GM12878 (cell line): ENCODE measurements around the gene FXN. TPM values are rescaled to one million over a fixed set of nuclear protein-coding genes. Genes with fewer than 3 reads are reported as not detected.
A peak's percentile ranks its signal among the peaks of the same experiment; 100 is the strongest.

Experiments
- ATAC-seq: fragments of 200-7000 bp; cut with Tn5 transposase; 3 replicates; pipeline ENCODE4 v1.9.1; 2020; ENCODE audit warnings: mild to moderate bottlenecking, moderate library complexity
- BruUV-seq: library from RNA; stranded (reverse); fragments of 400-500 nt; replicated peaks from 2 replicates; lab custom pipeline; 2021; lab: Mats Ljungman, UMichigan
- CTCF ChIA-PET: fragments of 300-600 bp; sonication (Branson Sonifier 250); formaldehyde crosslinking; extraction: SDS; loops from one replicate; lab custom pipeline; 2021; ENCODE audit warnings: inconsistent platforms; lab: Yijun Ruan, JAX
- POLR2A ChIA-PET: fragments of 350-600 bp; formaldehyde crosslinking; extraction: SDS; loops from one replicate; lab custom pipeline; 2021; ENCODE audit warnings: inconsistent platforms; lab: Charles Lee
- RAD21 ChIA-PET: fragments of 300-600 bp; sonication (Branson Sonifier 250); formaldehyde crosslinking; loops from one replicate; lab custom pipeline; 2023; ENCODE audit warnings: antibody characterized with exemption; ENCODE audit not compliant: unreplicated experiment; lab: Charles Lee
- SMC1A ChIA-PET: fragments of 300-600 bp; sonication (Branson Sonifier 250); formaldehyde crosslinking; loops from one replicate; lab custom pipeline; 2023; ENCODE audit not compliant: unreplicated experiment, uncharacterized antibody; lab: Charles Lee
- DNase-seq: peaks from one replicate; pipeline ENCODE4 v3.0.0-alpha.2; 2011; ENCODE audit warnings: low read depth, low spot score
- FAIRE-seq: peaks from 3 replicates; lab custom pipeline; 2011; peaks lifted over from hg19 to GRCh38; lab: Jason Lieb, UNC
- H2AFZ ChIP-seq: 2 replicates; pipeline ENCODE4 v1.6.0; 2011; ENCODE audit warnings: low read depth, low read length, control low read depth; ENCODE audit not compliant: control insufficient read depth
- H3K27ac ChIP-seq: 2 replicates; pipeline ENCODE4 v1.5.1; 2011; ENCODE audit warnings: control low read depth; ENCODE audit not compliant: control insufficient read depth, insufficient read depth
- H3K27me3 ChIP-seq, 2 experiments: replicated peaks in 1 of 2; 2 replicates each; pipeline versions ENCODE4 v1.6.0 to v1.6.1; 2011; ENCODE audit warnings: low read length in 1 of 2; ENCODE audit not compliant: control insufficient read depth in 2 of 2, insufficient read depth in 2 of 2
- H3K36me3 ChIP-seq, 2 experiments: 2 replicates each; pipeline ENCODE4 v1.5.1; 2011; ENCODE audit warnings: low read length in 1 of 2; ENCODE audit not compliant: control insufficient read depth in 2 of 2, insufficient read depth in 2 of 2
- H3K4me1 ChIP-seq: 2 replicates; pipeline ENCODE4 v1.6.1; 2011; ENCODE audit warnings: mild to moderate bottlenecking, low read length, moderate library complexity, mixed read lengths; ENCODE audit not compliant: control insufficient read depth, insufficient read depth
- H3K4me2 ChIP-seq: 2 replicates; pipeline ENCODE4 v1.6.0; 2011; ENCODE audit warnings: control low read depth; ENCODE audit not compliant: control insufficient read depth, insufficient read depth
- H3K4me3 ChIP-seq: fragments of 200-600 bp; sonication (generic); 2 replicates; pipeline ENCODE4 v1.5.1; 2016
- H3K79me2 ChIP-seq: 2 replicates; pipeline ENCODE4 v1.6.0; 2011; ENCODE audit warnings: low read length; ENCODE audit not compliant: control insufficient read depth, insufficient read depth
- H3K9ac ChIP-seq: 2 replicates; pipeline ENCODE4 v1.8.0; 2011; ENCODE audit warnings: low read length, control low read depth, mixed read lengths; ENCODE audit not compliant: control insufficient read depth, insufficient read depth
- H3K9me3 ChIP-seq: replicated peaks from 3 replicates; pipeline ENCODE4 v1.5.1; 2011; ENCODE audit warnings: mild to moderate bottlenecking, low read length; ENCODE audit not compliant: control insufficient read depth, insufficient read depth
- H4K20me1 ChIP-seq: 2 replicates; pipeline ENCODE4 v1.6.0; 2011; ENCODE audit not compliant: control insufficient read depth, insufficient read depth
- ATF7 ChIP-seq: fragments of 450-650 bp; IDR thresholded peaks from 2 replicates; pipeline ENCODE4 v1.6.1; 2016; ENCODE audit warnings: low read depth, mild to moderate bottlenecking
- POLR2AphosphoS5 ChIP-seq: IDR thresholded peaks from 2 replicates; pipeline ENCODE4 v1.6.1; 2011; ENCODE audit warnings: mild to moderate bottlenecking, low read length, inconsistent platforms
- RAD21 ChIP-seq: IDR thresholded peaks from 2 replicates; pipeline ENCODE4 v1.6.1; 2011; ENCODE audit warnings: mild to moderate bottlenecking, low read depth, low read length, moderate library complexity; ENCODE audit not compliant: insufficient read depth
- RUNX3 ChIP-seq: IDR thresholded peaks from 2 replicates; pipeline ENCODE4 v1.6.1; 2012; ENCODE audit warnings: low read length, inconsistent platforms
- TAF1 ChIP-seq: IDR thresholded peaks from 2 replicates; pipeline ENCODE4 v1.6.1; 2011; ENCODE audit warnings: mild to moderate bottlenecking, low read depth, low read length, borderline replicate concordance
- WGBS: methylation state at CpG from one replicate; pipeline ENCODE4 v1.1.6; 2016; ENCODE audit warnings: low lambda C conversion rate; ENCODE audit not compliant: insufficient replicate concordance, insufficient coverage; ENCODE audit errors: missing lambda C conversion rate; 5-methylcytosine and 5-hydroxymethylcytosine counted together
- in situ Hi-C: fragments of 300-500 bp; cut with MboI; formaldehyde crosslinking; loops from 9 replicates; pipeline ENCODE4 v1.14.3; 2018; ENCODE audit warnings: mixed read lengths
- intact Hi-C: fragments of 100-400 bp; cut with micrococcal nuclease; formaldehyde crosslinking; loops from one replicate; pipeline ENCODE4 v1.14.2; 2022; ENCODE audit not compliant: unreplicated experiment
- polyA plus RNA-seq, 11 experiments: library from polyadenylated mRNA; depleted of rRNA in 4 of 11; unstranded in 6 of 11; stranded (reverse) in 5 of 11; fragments of >200 nt; fragmentation: Nextera tagmentation in 4 of 11; fragmentation: Illumina TruSeq in 1 of 11; extraction: Ambion mirVana in 4 of 11; extraction: Trizol in 1 of 11; gene quantifications; 1 replicate in 1 of 11; 2 replicates in 10 of 11; pipeline versions ENCODE4 v1.2.1 to v1.2.3, GENCODE V29; 2011 to 2016; ENCODE audit warnings: inconsistent platforms in 2 of 11, missing spikeins in 2 of 11, low read depth in 1 of 11
- total RNA-seq, 4 experiments: library from RNA; depleted of rRNA in 3 of 4; stranded (reverse); fragments of >200 nt in 3 of 4; fragmentation: Illumina TruSeq in 1 of 4; extraction: Trizol in 1 of 4; gene quantifications; 2 replicates each; pipeline versions ENCODE4 v1.2.1 to v1.2.3, GENCODE V29; 2013 to 2021

FXN gene
- total and polyA plus RNA-seq, 10 of the 15 experiments (the other 5 are each of a cell fraction or from before 2014, with no cell fraction given), result 7.3 to 78.0 (median 23.2) TPM

GRCh38 chr9:68998812-68999211 lies 36.7 kb upstream of the FXN start:
- DNase-seq, result no peak
- ATAC-seq, result peak; percentile 67
- H3K27ac ChIP-seq, result no peak overlapping the region
- H3K9ac ChIP-seq, result no peak overlapping the region
- WGBS, result 93% methylated on average over 5 of the region's 5 CpGs
- no peaks in the 10 kb centered on the region for H3K9me3 ChIP-seq
- H2AFZ ChIP-seq, result peak overlapping the region; percentile 49
- TF ChIP-seq RUNX3 (peak; percentile 41; the same call in 1 of the 2 replicates), POLR2AphosphoS5 (no peak), RAD21 (peak; percentile 35; the same call in 1 of the 2 replicates), TAF1 (no peak), ATF7 (peak; percentile 10; the same call in 1 of the 2 replicates)
- TF ChIP-seq, all 136 proteins: peak for 3
- Histone ChIP-seq H3K4me1 (peaks cover 11% of the 10 kb centered on the region), H3K36me3 (no peaks in the 10 kb centered on the region), H3K27me3 (no peaks in the 10 kb centered on the region), H3K4me2 (no peak overlapping the region), H4K20me1 (no peaks in the 10 kb centered on the region), H3K4me3 (no peak overlapping the region), H3K79me2 (no peaks in the 10 kb centered on the region)
- intact Hi-C loops (loop anchor here (1.0 to 5.0 kb wide), 8 partner anchors 46 to 415 kb away; partner anchors contain the start of gene PIP5K1B), in situ Hi-C loops (loop anchor here (10.0 kb wide), 1 partner anchor 294 kb away; the partner anchor contains the start of gene PIP5K1B)
- POLR2A ChIA-PET, result no interaction called here
- SMC1A ChIA-PET, result interaction anchor here (0.7 to 2.2 kb wide), 24 partner anchors 14 to 421 kb away, joined by 3 to 15 read pairs (median 4); no protein-coding TSS in a partner anchor
- BruUV-seq, result no TSS peak
- FAIRE-seq, result no peak
- CTCF ChIA-PET, result interaction anchor here (0.6 to 4.4 kb wide), 41 partner anchors 10 to 569 kb away, joined by 3 to 39 read pairs (median 4); partner anchors contain the start of gene PIP5K1B
- RAD21 ChIA-PET, result interaction anchor here (0.7 to 3.1 kb wide), 21 partner anchors 14 to 490 kb away, joined by 3 to 44 read pairs (median 4); no protein-coding TSS in a partner anchor
